IPS-NIHi11 (cell line): ENCODE measurements around the gene UFM1.
"Not testable (repeated sequence)": the region's sequence is repeated elsewhere in the genome, so short reads cannot be mapped to it uniquely, and the experiment has no call there.

Experiments used
- DNase-seq: peaks from one replicate; pipeline ENCODE4 v3.0.0; 2012; ENCODE audit warnings: mixed read lengths, low spot score

The UFM1 gene

GRCh38 chr13:38365661-38366060, 16.0 kb downstream of the UFM1 start:
- DNase-seq: no peak

GRCh38 chr13:38366954-38367645, 17.4 kb downstream of the UFM1 start:
- DNase-seq: no peak

GRCh38 chr13:38369058-38369457, 19.4 kb downstream of the UFM1 start:
- no peak for DNase-seq

- DNase-seq: not testable (repeated sequence)
Observed at GRCh38 chr13:38370096-38370495, 20.4 kb downstream of the UFM1 start.

GRCh38 chr13:38372820-38373383, 23.3 kb downstream of the UFM1 start:
- no peak for DNase-seq

- DNase-seq: no peak
Observed at GRCh38 chr13:38376546-38376945, 26.9 kb downstream of the UFM1 start.

- DNase-seq: no peak
Observed at GRCh38 chr13:38381890-38382289, 32.2 kb downstream of the UFM1 start.

GRCh38 chr13:38382946-38383345, 33.3 kb downstream of the UFM1 start:
- DNase-seq: no peak

- no peak for DNase-seq
Observed at GRCh38 chr13:38384171-38384570, 34.5 kb downstream of the UFM1 start.

- no peak for DNase-seq
Observed at GRCh38 chr13:38385153-38385891, 35.7 kb downstream of the UFM1 start.

GRCh38 chr13:38386421-38386820, 36.8 kb downstream of the UFM1 start:
- DNase-seq: no peak

- DNase-seq: no peak
Observed at GRCh38 chr13:38391341-38391740, 41.7 kb downstream of the UFM1 start.

- DNase-seq: no peak
Observed at GRCh38 chr13:38394777-38395496, 45.3 kb downstream of the UFM1 start.

GRCh38 chr13:38395497-38395788, 45.8 kb downstream of the UFM1 start:
- DNase-seq: no peak

- DNase-seq: no peak
Observed at GRCh38 chr13:38398711-38399493, 49.3 kb downstream of the UFM1 start.

- no peak for DNase-seq
Observed at GRCh38 chr13:38399535-38399934, 49.9 kb downstream of the UFM1 start.

- no peak for DNase-seq
Observed at GRCh38 chr13:38401276-38401675, 51.6 kb downstream of the UFM1 start.

GRCh38 chr13:38405216-38405615, 55.6 kb downstream of the UFM1 start:
- no peak for DNase-seq

- DNase-seq: no peak
Observed at GRCh38 chr13:38409771-38410170, 60.1 kb downstream of the UFM1 start.

- DNase-seq: no peak
Observed at GRCh38 chr13:38412266-38412665, 62.6 kb downstream of the UFM1 start.
